Ovary (tissue), 3 donors: Measurements from ENCODE around the gene SORCS2.

Experiments
- CTCF ChIP-seq, 3 donors: fragments of 450-650 bp in 2 of 3; fragments of 200-600 bp in 1 of 3; IDR thresholded peaks; one replicate each; pipeline versions ENCODE4 v1.5.1 to v1.8.0; 2016 to 2022; ENCODE audit warnings: antibody characterized with exemption in 3 of 3, mild to moderate bottlenecking in 1 of 3
- EP300 ChIP-seq: sonication (generic); formaldehyde crosslinking; IDR thresholded peaks from one replicate; pipeline ENCODE4 v1.6.1; 2017; ENCODE audit warnings: antibody characterized with exemption
- POLR2A ChIP-seq: fragments of 450-650 bp; IDR thresholded peaks from one replicate; pipeline ENCODE4 v1.6.1; 2017; ENCODE audit warnings: antibody characterized with exemption, mild to moderate bottlenecking, moderate library complexity
- donor health status: DM: no; HTN: no; CAD: no.

GRCh38 chr4:7414046-7414445 is 221.7 kb downstream of the SORCS2 start:
- no peak for TF ChIP-seq CTCF (IDR thresholded peaks at IDR 0.05)
- TF ChIP-seq POLR2A = no peak
- TF ChIP-seq EP300 = no peak
